Adipose tissue (tissue), 3 donors: ENCODE measurements around the gene RPL19. TPM values are rescaled to one million over a fixed set of nuclear protein-coding genes. Genes with fewer than 3 reads are reported as not detected.

Experiments used
- H3K27ac ChIP-seq: one replicate; pipeline ENCODE4 v1.5.1; 2013; ENCODE audit warnings: low read depth, low read length
- WGBS, 3 donors: extraction: QIAGEN DNeasy Blood & Tissue Kit; methylation state at CpG; one replicate each; pipeline ENCODE4 v1.1.7; 2013; 5-methylcytosine and 5-hydroxymethylcytosine counted together
- polyA plus RNA-seq, 3 donors: library from polyadenylated mRNA; stranded (reverse); fragments of 200-250 nt; gene quantifications; one replicate each; pipeline ENCODE4 v1.2.3, GENCODE V29; 2013
- donor health status: healthy with polysubstance abuse.
- donor health status: Bipolar disorder and iron deficiency.
- donor health status: healthy.

RPL19 gene
- polyA plus RNA-seq, 3 donors: 2,235 to 3,735 (median 3,189) TPM

- WGBS, 3 donors: 73 to 82% (median 76%) methylated on average over 9 of the region's 9 CpGs
Observed at GRCh38 chr17:39213852-39214251, 13.8 kb downstream of the RPL19 start.

DNA sequence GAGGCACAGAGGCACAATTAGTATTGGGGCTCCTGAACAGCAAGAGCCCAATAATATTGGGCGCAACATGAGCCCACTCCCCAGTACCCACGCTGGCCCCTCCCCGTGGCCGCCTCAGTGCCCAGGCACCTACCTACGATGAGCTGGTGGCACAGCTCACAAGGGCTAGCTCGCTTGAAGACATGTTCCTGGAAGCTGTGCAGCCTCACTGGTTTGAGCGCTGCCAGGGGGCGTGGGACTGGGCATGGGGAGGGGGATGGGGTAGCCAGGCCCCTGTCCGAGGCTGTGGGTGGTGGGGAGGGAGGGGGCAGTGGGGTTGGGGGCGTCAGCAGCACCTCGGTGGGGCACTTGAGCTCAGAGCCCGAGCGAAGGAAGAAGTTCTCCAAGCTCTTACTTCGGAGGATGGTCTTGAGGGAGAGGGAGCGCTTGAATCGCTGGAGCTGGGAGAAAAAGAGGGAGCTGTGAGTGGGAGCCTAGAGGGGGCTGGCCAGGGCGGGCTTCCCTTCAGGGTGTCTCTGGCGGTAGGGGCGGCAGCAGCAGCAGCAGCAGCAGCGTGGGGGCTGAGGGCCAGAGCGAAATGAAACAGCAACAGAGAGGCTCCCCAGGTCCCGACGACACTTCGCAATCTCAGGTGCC, 17.8 kb downstream of the RPL19 start:
- H3K27ac ChIP-seq: no peak overlapping the region

More at GRCh38 chr17:39213852-39214251, 13.8 kb downstream of the RPL19 start:
- no peak overlapping the region for H3K27ac ChIP-seq

GRCh38 chr17:39218906-39219305, 18.8 kb downstream of the RPL19 start:
- WGBS, 3 donors: 69 to 75% (median 71%) methylated on average over 8 of the region's 8 CpGs
- H3K27ac ChIP-seq: no peak overlapping the region

More for the DNA sequence above, 17.8 kb downstream of the RPL19 start:
- 25 to 37% (median 34%) methylated on average over 24 of the region's 24 CpGs for WGBS, 3 donors

GRCh38 chr17:39219647-39220154, 19.6 kb downstream of the RPL19 start:
- 55 to 64% (median 63%) methylated on average over 8 of the region's 8 CpGs for WGBS, 3 donors
- no peak overlapping the region for H3K27ac ChIP-seq

DNA sequence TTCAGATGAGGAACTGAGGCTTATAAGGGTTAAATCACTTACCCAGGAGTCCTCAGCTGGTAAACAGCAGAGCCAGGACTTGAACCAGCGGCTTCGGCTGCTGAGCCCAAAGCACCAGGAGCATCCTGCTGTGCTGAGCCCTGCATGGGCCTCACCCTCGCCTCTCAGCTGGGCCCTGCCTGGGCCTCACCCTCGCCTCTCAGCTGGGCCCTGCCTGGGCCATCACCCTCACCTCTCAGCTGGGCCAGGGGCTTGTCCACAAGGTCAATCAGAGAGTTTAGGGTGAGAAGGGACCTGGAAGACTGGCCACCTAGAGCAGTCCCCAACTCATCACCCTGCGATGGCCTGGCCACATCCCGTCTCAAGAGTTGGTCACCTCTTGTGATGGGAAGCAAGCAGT, 21.5 kb downstream of the RPL19 start:
- H3K27ac ChIP-seq: no peak overlapping the region
- 93 to 96% (median 96%) methylated on average over 6 of the region's 6 CpGs for WGBS, 3 donors

GRCh38 chr17:39222151-39222550, 22.1 kb downstream of the RPL19 start:
- WGBS, 3 donors: 81 to 89% (median 87%) methylated on average over 6 to 7 of the region's 7 CpGs
- no peak overlapping the region for H3K27ac ChIP-seq

GRCh38 chr17:39222866-39223834, 23.1 kb downstream of the RPL19 start:
- H3K27ac ChIP-seq: no peak overlapping the region
- 77 to 83% (median 82%) methylated on average over 9 of the region's 9 CpGs for WGBS, 3 donors

DNA sequence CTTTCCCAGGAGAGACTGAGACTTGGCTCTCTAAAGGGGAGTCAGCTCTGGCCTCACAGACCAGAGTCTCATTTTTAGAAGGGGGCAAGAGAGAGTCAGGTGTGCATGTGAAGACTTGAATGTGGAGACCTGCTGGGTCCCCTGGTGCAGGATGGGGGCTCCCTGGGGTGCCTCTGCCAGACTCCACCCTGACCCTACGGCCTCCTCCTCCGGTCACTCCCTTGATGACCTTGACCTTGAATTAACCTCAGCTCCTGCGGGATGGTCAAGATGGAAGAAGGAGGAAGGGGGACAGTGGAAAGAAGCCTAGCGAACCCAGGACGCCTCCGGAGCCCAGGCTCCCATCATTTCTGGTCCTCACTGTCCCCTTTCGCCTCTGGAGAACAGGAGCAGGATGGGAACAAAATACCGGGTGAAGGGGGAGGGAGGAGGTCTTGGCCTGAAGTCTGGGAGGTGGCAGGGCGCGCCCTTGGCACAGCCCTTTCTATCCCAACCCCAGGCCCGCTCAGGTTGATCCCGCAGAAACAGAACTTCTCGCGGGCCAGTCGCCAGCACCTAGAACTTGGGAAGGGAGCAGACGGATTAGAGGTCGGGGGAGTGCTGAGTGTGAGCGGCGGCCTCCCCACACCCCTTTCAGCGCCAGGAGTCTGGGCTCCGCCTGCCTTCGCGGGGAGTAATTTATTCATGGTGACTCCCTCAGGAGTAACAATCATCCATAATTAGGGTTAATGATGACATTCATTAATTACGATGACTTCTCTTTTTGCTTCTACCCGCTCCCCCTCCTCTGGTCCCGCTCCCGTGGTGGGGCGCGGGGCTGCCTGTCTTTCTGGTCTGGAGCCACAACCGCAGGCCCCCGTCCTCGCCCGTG, 24.1 kb downstream of the RPL19 start:
- H3K27ac ChIP-seq: no peak overlapping the region
- 21 to 40% (median 37%) methylated on average over 33 of the region's 33 CpGs for WGBS, 3 donors

GRCh38 chr17:39224778-39225307, 24.8 kb downstream of the RPL19 start:
- no peak overlapping the region for H3K27ac ChIP-seq
- WGBS, 3 donors: 2% methylated on average over 54 to 68 of the region's 68 CpGs

GRCh38 chr17:39225308-39225958, 25.4 kb downstream of the RPL19 start, which contains the start of gene STAC2:
Gene STAC2 (minus strand): TSS chr17:39225945. CDS start chr17:39225502, 443 bp downstream.
- H3K27ac ChIP-seq: no peak within 1 kb of the TSS
- WGBS, 3 donors: 1% methylated on average over 43 to 71 of the region's 71 CpGs

- H3K27ac ChIP-seq: no peak overlapping the region
- WGBS, 3 donors: 14 to 15% (median 14%) methylated on average over 24 of the region's 24 CpGs
Observed at GRCh38 chr17:39225959-39226683, 26.0 kb downstream of the RPL19 start.

- 69 to 73% (median 70%) methylated on average over 2 of the region's 2 CpGs for WGBS, 3 donors
- no peak overlapping the region for H3K27ac ChIP-seq
Observed at GRCh38 chr17:39227364-39227919, 27.4 kb downstream of the RPL19 start.

GRCh38 chr17:39229274-39229913, 29.3 kb downstream of the RPL19 start:
- H3K27ac ChIP-seq: no peak overlapping the region
- 44 to 62% (median 48%) methylated on average over 11 of the region's 11 CpGs for WGBS, 3 donors

- H3K27ac ChIP-seq: no peak overlapping the region
- 31 to 85% (median 83%) methylated on average over 1 of the region's 1 CpG for WGBS, 3 donors
Observed at GRCh38 chr17:39230361-39230760, 30.3 kb downstream of the RPL19 start.

GRCh38 chr17:39231091-39231561, 31.0 kb downstream of the RPL19 start:
- 42 to 47% (median 45%) methylated on average over 10 of the region's 10 CpGs for WGBS, 3 donors
- H3K27ac ChIP-seq: no peak overlapping the region
